NCI-H1048 (cell line): ENCODE results near the gene ZFAND3.

ENCODE experiments used
- DNase-seq: peaks from one replicate; lab custom pipeline; 2025; lab: John Stamatoyannopoulos, UW

ZFAND3 gene

GRCh38 chr6:38154731-38155130 lies 335.2 kb downstream of the ZFAND3 start:
- DNase-seq = no peak

GRCh38 chr6:38155144-38155543 lies 335.6 kb downstream of the ZFAND3 start:
- DNase-seq = no peak

GRCh38 chr6:38155621-38156204 lies 336.2 kb downstream of the ZFAND3 start:
- no peak for DNase-seq

- no peak for DNase-seq
Measured at GRCh38 chr6:38156818-38157565, 337.5 kb downstream of the ZFAND3 start.

- DNase-seq = no peak
Measured at GRCh38 chr6:38157905-38158304, 338.4 kb downstream of the ZFAND3 start.

GRCh38 chr6:38158762-38159350 lies 339.3 kb downstream of the ZFAND3 start:
- DNase-seq = no peak

- DNase-seq = no peak
Measured at GRCh38 chr6:38159596-38159995, 340.1 kb downstream of the ZFAND3 start.

- no peak for DNase-seq
Measured at GRCh38 chr6:38160831-38161230, 341.3 kb downstream of the ZFAND3 start.

- no peak for DNase-seq
Measured at GRCh38 chr6:38161331-38161730, 341.8 kb downstream of the ZFAND3 start.

- DNase-seq = no peak
Measured at GRCh38 chr6:38161754-38162492, 342.4 kb downstream of the ZFAND3 start.

- DNase-seq = no peak
Measured at GRCh38 chr6:38162493-38163185, 343.1 kb downstream of the ZFAND3 start.

- no peak for DNase-seq
Measured at GRCh38 chr6:38163186-38164130, 343.9 kb downstream of the ZFAND3 start.

GRCh38 chr6:38164131-38164481 lies 344.6 kb downstream of the ZFAND3 start:
- DNase-seq = no peak

- no peak for DNase-seq
Measured at GRCh38 chr6:38164671-38165108, 345.2 kb downstream of the ZFAND3 start.

GRCh38 chr6:38166411-38167240 lies 347.1 kb downstream of the ZFAND3 start:
- DNase-seq = no peak

GRCh38 chr6:38167598-38167997 lies 348.1 kb downstream of the ZFAND3 start:
- no peak for DNase-seq

- DNase-seq = no peak
Measured at GRCh38 chr6:38168126-38168525, 348.6 kb downstream of the ZFAND3 start.

- DNase-seq = no peak
Measured at GRCh38 chr6:38168699-38169098, 349.2 kb downstream of the ZFAND3 start.

GRCh38 chr6:38169221-38169976 lies 349.9 kb downstream of the ZFAND3 start:
- DNase-seq = no peak
